SU-DHL-6 (cell line): Measurements from ENCODE around the gene KRT10.

Source experiments
- EZH2phosphoT487 ChIP-seq: fragments of 200-600 bp; sonication (generic), shearing (Covaris generic); conservative IDR thresholded peaks from 2 replicates; pipeline ENCODE4 v1.6.1; 2018; ENCODE audit warnings: mild to moderate bottlenecking, antibody characterized with exemption, low read length, moderate library complexity, mixed read lengths
- TF ChIP-seq, protein P1 (sequence below): fragments of 200-600 bp; sonication (generic); IDR thresholded peaks from one replicate; pipeline ENCODE4 v1.5.1; 2017; ENCODE audit warnings: antibody characterized with exemption, mild to moderate bottlenecking, low read length, moderate library complexity; ENCODE audit not compliant: insufficient read depth, poor library complexity, severe bottlenecking

DNA sequence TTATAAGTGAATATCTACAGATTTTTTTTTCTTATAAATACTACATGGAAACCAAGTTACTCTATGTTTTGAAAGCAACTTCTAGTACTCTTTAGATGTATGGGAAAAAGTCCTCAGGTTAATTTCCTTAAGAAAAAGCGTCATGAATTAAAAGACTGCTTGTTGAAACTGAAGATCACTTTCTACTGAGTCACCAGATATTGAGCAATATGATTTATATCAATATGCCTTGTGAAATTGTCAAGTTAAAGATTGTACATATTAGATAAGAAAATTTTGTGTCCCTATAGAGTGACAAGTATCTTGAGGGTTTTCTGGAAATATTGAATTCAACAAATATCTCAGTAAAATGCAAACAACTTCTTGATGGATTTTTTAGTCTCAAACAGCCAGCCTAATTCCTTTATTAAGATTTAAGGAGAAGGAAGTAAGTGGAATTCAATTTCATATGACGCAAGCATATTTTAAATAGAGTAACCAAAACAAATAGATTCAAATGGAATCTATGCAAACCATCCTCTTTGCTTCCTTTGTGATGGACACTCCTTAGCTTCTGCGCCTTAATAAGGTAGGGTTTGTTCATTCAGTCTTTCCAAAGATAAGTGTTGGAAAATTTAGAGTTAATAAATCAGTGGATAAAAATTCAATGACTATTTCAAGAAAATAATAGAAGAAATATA, 28.0 kb upstream of the KRT10 start:
- TF ChIP-seq, protein P1, sequence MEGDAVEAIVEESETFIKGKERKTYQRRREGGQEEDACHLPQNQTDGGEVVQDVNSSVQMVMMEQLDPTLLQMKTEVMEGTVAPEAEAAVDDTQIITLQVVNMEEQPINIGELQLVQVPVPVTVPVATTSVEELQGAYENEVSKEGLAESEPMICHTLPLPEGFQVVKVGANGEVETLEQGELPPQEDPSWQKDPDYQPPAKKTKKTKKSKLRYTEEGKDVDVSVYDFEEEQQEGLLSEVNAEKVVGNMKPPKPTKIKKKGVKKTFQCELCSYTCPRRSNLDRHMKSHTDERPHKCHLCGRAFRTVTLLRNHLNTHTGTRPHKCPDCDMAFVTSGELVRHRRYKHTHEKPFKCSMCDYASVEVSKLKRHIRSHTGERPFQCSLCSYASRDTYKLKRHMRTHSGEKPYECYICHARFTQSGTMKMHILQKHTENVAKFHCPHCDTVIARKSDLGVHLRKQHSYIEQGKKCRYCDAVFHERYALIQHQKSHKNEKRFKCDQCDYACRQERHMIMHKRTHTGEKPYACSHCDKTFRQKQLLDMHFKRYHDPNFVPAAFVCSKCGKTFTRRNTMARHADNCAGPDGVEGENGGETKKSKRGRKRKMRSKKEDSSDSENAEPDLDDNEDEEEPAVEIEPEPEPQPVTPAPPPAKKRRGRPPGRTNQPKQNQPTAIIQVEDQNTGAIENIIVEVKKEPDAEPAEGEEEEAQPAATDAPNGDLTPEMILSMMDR, result no peak
- TF ChIP-seq EZH2phosphoT487, result no peak
